ENCODE measurements around the gene GPR158. TPM values are rescaled to one million over a fixed set of nuclear protein-coding genes. Genes with fewer than 3 reads are reported as not detected.

GPR158 gene
- total and polyA plus RNA-seq, 4 donors: 0.42 TPM; not detected in 3

GRCh38 chr10:25388188-25388861 is 213.5 kb downstream of the GPR158 start:
- peaks cover 7% of the 10 kb centered on the region for H3K9me3 ChIP-seq (ENCODE audit: control insufficient read depth, low read length)
- ATAC-seq (ENCODE audit: low FRiP score): no peak
- no peaks in the 10 kb centered on the region for H3K36me3 ChIP-seq (ENCODE audit: control insufficient read depth in 1 of 2, insufficient read depth in 2 of 2, low read length in 1 of 2)
- no peaks in the 10 kb centered on the region for H3K4me1 ChIP-seq (ENCODE audit: control insufficient read depth in 1 of 2, insufficient read depth in 2 of 2, low read length in 2 of 2)
- WGBS, 2 donors: 80 to 87% methylated on average over 7 of the region's 7 CpGs
- no peaks in the 10 kb centered on the region for H3K27me3 ChIP-seq (ENCODE audit: control insufficient read depth in 1 of 2, insufficient read depth in 2 of 2, low read length in 1 of 2)
- no peak overlapping the region for H3K27ac ChIP-seq (ENCODE audit: low read depth in 1 of 2, low read length in 2 of 2)
- peak in 1 of 2 donors; percentile 33 for DNase-seq
- intact Hi-C loops (cut with DNase I): no loop called here
- H3K4me3 ChIP-seq (ENCODE audit: low read length in 2 of 2): no peak overlapping the region

GRCh38 chr10:25388862-25389206 is 214.0 kb downstream of the GPR158 start:
- Histone ChIP-seq H3K27me3 (ENCODE audit: control insufficient read depth in 1 of 2, insufficient read depth in 2 of 2, low read length in 1 of 2) (no peaks in the 10 kb centered on the region), H3K4me1 (ENCODE audit: control insufficient read depth in 1 of 2, insufficient read depth in 2 of 2, low read length in 2 of 2) (no peaks in the 10 kb centered on the region), H3K9me3 (ENCODE audit: control insufficient read depth, low read length) (peaks cover 7% of the 10 kb centered on the region), H3K36me3 (ENCODE audit: control insufficient read depth in 1 of 2, insufficient read depth in 2 of 2, low read length in 1 of 2) (no peaks in the 10 kb centered on the region), H3K27ac (ENCODE audit: low read depth in 1 of 2, low read length in 2 of 2) (no peak overlapping the region), H3K4me3 (ENCODE audit: low read length in 2 of 2) (no peak overlapping the region)
- intact Hi-C loops (cut with DNase I): no loop called here
- ATAC-seq (ENCODE audit: low FRiP score) (no peak), DNase-seq (no peak)

GRCh38 chr10:25390733-25391132 is 215.9 kb downstream of the GPR158 start:
- WGBS, 2 donors: 48 to 57% methylated on average over 3 of the region's 3 CpGs
- Histone ChIP-seq H3K36me3 (ENCODE audit: control insufficient read depth in 1 of 2, insufficient read depth in 2 of 2, low read length in 1 of 2) (no peaks in the 10 kb centered on the region), H3K4me1 (ENCODE audit: control insufficient read depth in 1 of 2, insufficient read depth in 2 of 2, low read length in 2 of 2) (no peaks in the 10 kb centered on the region), H3K27ac (ENCODE audit: low read depth in 1 of 2, low read length in 2 of 2) (no peak overlapping the region), H3K27me3 (ENCODE audit: control insufficient read depth in 1 of 2, insufficient read depth in 2 of 2, low read length in 1 of 2) (no peaks in the 10 kb centered on the region), H3K9me3 (ENCODE audit: control insufficient read depth, low read length) (peaks cover 7% of the 10 kb centered on the region), H3K4me3 (ENCODE audit: low read length in 2 of 2) (no peak overlapping the region)
- intact Hi-C loops (cut with DNase I): no loop called here
- ATAC-seq (ENCODE audit: low FRiP score): no peak
- DNase-seq: no peak

GRCh38 chr10:25392132-25392531 is 217.3 kb downstream of the GPR158 start:
- Histone ChIP-seq H3K27ac (ENCODE audit: low read depth in 1 of 2, low read length in 2 of 2) (no peak overlapping the region), H3K4me3 (ENCODE audit: low read length in 2 of 2) (no peak overlapping the region), H3K27me3 (ENCODE audit: control insufficient read depth in 1 of 2, insufficient read depth in 2 of 2, low read length in 1 of 2) (no peaks in the 10 kb centered on the region), H3K36me3 (ENCODE audit: control insufficient read depth in 1 of 2, insufficient read depth in 2 of 2, low read length in 1 of 2) (no peaks in the 10 kb centered on the region), H3K9me3 (ENCODE audit: control insufficient read depth, low read length) (peaks cover 7% of the 10 kb centered on the region), H3K4me1 (ENCODE audit: control insufficient read depth in 1 of 2, insufficient read depth in 2 of 2, low read length in 2 of 2) (no peaks in the 10 kb centered on the region)
- no peak for DNase-seq
- intact Hi-C loops (cut with DNase I): no loop called here
- no peak for ATAC-seq (ENCODE audit: low FRiP score)
- WGBS, 2 donors: 79 to 80% methylated on average over 3 of the region's 3 CpGs

- H3K9me3 ChIP-seq (ENCODE audit: control insufficient read depth, low read length): peaks cover 7% of the 10 kb centered on the region
- no peak overlapping the region for H3K4me3 ChIP-seq (ENCODE audit: low read length in 2 of 2)
- ATAC-seq (ENCODE audit: low FRiP score) (no peak), DNase-seq (no peak)
- H3K4me1 ChIP-seq (ENCODE audit: control insufficient read depth in 1 of 2, insufficient read depth in 2 of 2, low read length in 2 of 2): no peaks in the 10 kb centered on the region
- intact Hi-C loops (cut with DNase I): no loop called here
- no peaks in the 10 kb centered on the region for H3K27me3 ChIP-seq (ENCODE audit: control insufficient read depth in 1 of 2, insufficient read depth in 2 of 2, low read length in 1 of 2)
- H3K36me3 ChIP-seq (ENCODE audit: control insufficient read depth in 1 of 2, insufficient read depth in 2 of 2, low read length in 1 of 2): no peaks in the 10 kb centered on the region
- H3K27ac ChIP-seq (ENCODE audit: low read depth in 1 of 2, low read length in 2 of 2): no peak overlapping the region
- WGBS, 2 donors: 59 to 73% methylated on average over 2 of the region's 2 CpGs
Measured at GRCh38 chr10:25393621-25394020, 218.8 kb downstream of the GPR158 start.

GRCh38 chr10:25398680-25399079 is 223.9 kb downstream of the GPR158 start:
- ATAC-seq (ENCODE audit: low FRiP score) (no peak), DNase-seq (no peak)
- Histone ChIP-seq H3K27me3 (ENCODE audit: control insufficient read depth in 1 of 2, insufficient read depth in 2 of 2, low read length in 1 of 2) (no peaks in the 10 kb centered on the region), H3K9me3 (ENCODE audit: control insufficient read depth, low read length) (no peaks in the 10 kb centered on the region), H3K36me3 (ENCODE audit: control insufficient read depth in 1 of 2, insufficient read depth in 2 of 2, low read length in 1 of 2) (no peaks in the 10 kb centered on the region), H3K4me3 (ENCODE audit: low read length in 2 of 2) (no peak overlapping the region), H3K4me1 (ENCODE audit: control insufficient read depth in 1 of 2, insufficient read depth in 2 of 2, low read length in 2 of 2) (no peaks in the 10 kb centered on the region), H3K27ac (ENCODE audit: low read depth in 1 of 2, low read length in 2 of 2) (no peak overlapping the region)
- intact Hi-C loops (cut with DNase I): no loop called here
- 34 to 38% methylated on average over 3 of the region's 3 CpGs for WGBS, 2 donors

GRCh38 chr10:25405871-25406270 is 231.1 kb downstream of the GPR158 start:
- H3K27me3 ChIP-seq (ENCODE audit: control insufficient read depth in 1 of 2, insufficient read depth in 2 of 2, low read length in 1 of 2): no peaks in the 10 kb centered on the region
- H3K36me3 ChIP-seq (ENCODE audit: control insufficient read depth in 1 of 2, insufficient read depth in 2 of 2, low read length in 1 of 2): no peaks in the 10 kb centered on the region
- H3K4me1 ChIP-seq (ENCODE audit: control insufficient read depth in 1 of 2, insufficient read depth in 2 of 2, low read length in 2 of 2): no peaks in the 10 kb centered on the region
- no peak overlapping the region for H3K27ac ChIP-seq (ENCODE audit: low read depth in 1 of 2, low read length in 2 of 2)
- 60 to 77% methylated on average over 1 of the region's 1 CpG for WGBS, 2 donors
- DNase-seq (no peak), ATAC-seq (ENCODE audit: low FRiP score) (no peak)
- no peaks in the 10 kb centered on the region for H3K9me3 ChIP-seq (ENCODE audit: control insufficient read depth, low read length)
- intact Hi-C loops (cut with DNase I): no loop called here
- no peak overlapping the region for H3K4me3 ChIP-seq (ENCODE audit: low read length in 2 of 2)

- Histone ChIP-seq H3K27ac (ENCODE audit: low read depth in 1 of 2, low read length in 2 of 2) (no peak overlapping the region), H3K9me3 (ENCODE audit: control insufficient read depth, low read length) (no peaks in the 10 kb centered on the region), H3K27me3 (ENCODE audit: control insufficient read depth in 1 of 2, insufficient read depth in 2 of 2, low read length in 1 of 2) (no peaks in the 10 kb centered on the region), H3K4me3 (ENCODE audit: low read length in 2 of 2) (no peak overlapping the region), H3K36me3 (ENCODE audit: control insufficient read depth in 1 of 2, insufficient read depth in 2 of 2, low read length in 1 of 2) (no peaks in the 10 kb centered on the region), H3K4me1 (ENCODE audit: control insufficient read depth in 1 of 2, insufficient read depth in 2 of 2, low read length in 2 of 2) (no peaks in the 10 kb centered on the region)
- DNase-seq (no peak), ATAC-seq (ENCODE audit: low FRiP score) (no peak)
- intact Hi-C loops (cut with DNase I): no loop called here
- 55 to 63% methylated on average over 2 of the region's 2 CpGs for WGBS, 2 donors
Measured at GRCh38 chr10:25417611-25418010, 242.8 kb downstream of the GPR158 start.

GRCh38 chr10:25425776-25426175 is 251.0 kb downstream of the GPR158 start:
- no peaks in the 10 kb centered on the region for H3K9me3 ChIP-seq (ENCODE audit: control insufficient read depth, low read length)
- ATAC-seq (ENCODE audit: low FRiP score) (no peak), DNase-seq (no peak)
- no peaks in the 10 kb centered on the region for H3K27me3 ChIP-seq (ENCODE audit: control insufficient read depth in 1 of 2, insufficient read depth in 2 of 2, low read length in 1 of 2)
- 54 to 64% methylated on average over 2 of the region's 2 CpGs for whole genome bisulfite sequencing, 2 donors
- no peak overlapping the region for H3K27ac ChIP-seq (ENCODE audit: low read depth in 1 of 2, low read length in 2 of 2)
- H3K36me3 ChIP-seq (ENCODE audit: control insufficient read depth in 1 of 2, insufficient read depth in 2 of 2, low read length in 1 of 2): no peaks in the 10 kb centered on the region
- no peak overlapping the region for H3K4me3 ChIP-seq (ENCODE audit: low read length in 2 of 2)
- intact Hi-C loops (cut with DNase I): no loop called here
- no peaks in the 10 kb centered on the region for H3K4me1 ChIP-seq (ENCODE audit: control insufficient read depth in 1 of 2, insufficient read depth in 2 of 2, low read length in 2 of 2)
